MCF 10A (cell line): ENCODE data around the gene AP3M1. TPM values are rescaled to one million over a fixed set of nuclear protein-coding genes. Genes with fewer than 3 reads are reported as not detected.
A peak's percentile ranks its signal among the peaks of the same experiment; 100 is the strongest.

ENCODE experiments used
- BruUV-seq: library from RNA; stranded (reverse); fragments of 400-500 nt; replicated peaks from 2 replicates; lab custom pipeline; 2021; lab: Mats Ljungman, UMichigan
- CTCF ChIA-PET: fragments of 300-600 bp; sonication (Branson Sonifier 250); formaldehyde crosslinking; extraction: SDS; loops from one replicate; lab custom pipeline; 2021; ENCODE audit warnings: antibody characterized with exemption, inconsistent platforms; lab: Yijun Ruan, JAX
- POLR2A ChIA-PET: fragments of 300-600, 350-650 bp; sonication (Branson Sonifier 250); formaldehyde crosslinking; extraction: SDS; loops from one replicate; lab custom pipeline; 2020; ENCODE audit warnings: antibody characterized with exemption, inconsistent platforms; lab: Yijun Ruan, JAX
- DNase-seq: peaks from one replicate; pipeline ENCODE4 v3.0.0-alpha.2; 2018; ENCODE audit not compliant: unreplicated experiment
- H3K27ac Mint-ChIP-seq: one replicate; pipeline ENCODE4 v1.8.0; 2022; ENCODE audit warnings: mild to moderate bottlenecking, low read depth, mixed read lengths; ENCODE audit not compliant: unreplicated experiment
- H3K27me3 Mint-ChIP-seq: one replicate; pipeline ENCODE4 v1.8.0; 2022; ENCODE audit warnings: mixed read lengths; ENCODE audit not compliant: insufficient read depth, unreplicated experiment
- H3K36me3 Mint-ChIP-seq: one replicate; pipeline ENCODE4 v1.8.0; 2022; ENCODE audit warnings: mild to moderate bottlenecking, moderate library complexity, mixed read lengths; ENCODE audit not compliant: insufficient read depth, unreplicated experiment
- H3K4me1 Mint-ChIP-seq: one replicate; pipeline ENCODE4 v1.8.0; 2022; ENCODE audit warnings: mixed read lengths; ENCODE audit not compliant: insufficient read depth, unreplicated experiment
- H3K4me3 Mint-ChIP-seq: one replicate; pipeline ENCODE4 v1.8.0; 2022; ENCODE audit warnings: mild to moderate bottlenecking, moderate library complexity, mixed read lengths; ENCODE audit not compliant: unreplicated experiment
- H3K9me3 Mint-ChIP-seq: one replicate; pipeline ENCODE4 v1.8.0; 2022; ENCODE audit warnings: mixed read lengths; ENCODE audit not compliant: unreplicated experiment
- intact Hi-C: fragments of 100-400 bp; cut with micrococcal nuclease; formaldehyde crosslinking; loops from 2 replicates; pipeline ENCODE4 v1.14.1; 2022
- total RNA-seq: library from RNA; stranded (reverse); gene quantifications from 2 replicates; pipeline ENCODE4 v1.2.3, GENCODE V29; 2022
- TF ChIP-seq, protein P1 (sequence below): fragments of 200-600 bp; IDR thresholded peaks from one replicate; pipeline ENCODE4 v1.8.0; 2022; ENCODE audit warnings: antibody characterized with exemption, mild to moderate bottlenecking; ENCODE audit not compliant: unreplicated experiment

The AP3M1 gene
- total RNA-seq, 1 experiment from 2014 or later, result 31.2 TPM

DNA sequence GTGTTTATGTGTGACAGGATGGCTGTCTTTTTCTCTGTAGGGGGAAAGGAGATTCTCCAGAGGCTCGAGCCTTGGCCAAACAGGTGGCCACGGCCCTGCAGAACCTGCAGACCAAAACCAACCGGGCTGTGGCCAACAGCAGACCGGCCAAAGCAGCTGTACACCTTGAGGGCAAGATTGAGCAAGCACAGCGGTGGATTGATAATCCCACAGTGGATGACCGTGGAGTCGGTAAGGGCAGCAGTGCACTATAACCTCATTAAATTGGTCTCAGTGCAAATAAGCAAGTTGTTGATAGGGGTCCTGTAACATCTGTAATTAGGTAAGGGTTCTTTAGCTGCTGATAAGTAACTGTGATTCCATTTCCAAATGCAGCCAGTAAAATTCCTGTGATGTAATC is 56.4 kb downstream of the AP3M1 start:
- CTCF ChIA-PET, result interaction anchor here (0.6 to 2.4 kb wide), 4 partner anchors 9 to 1006 kb away, joined by 3 to 12 read pairs (median 5); no protein-coding TSS in a partner anchor

DNA sequence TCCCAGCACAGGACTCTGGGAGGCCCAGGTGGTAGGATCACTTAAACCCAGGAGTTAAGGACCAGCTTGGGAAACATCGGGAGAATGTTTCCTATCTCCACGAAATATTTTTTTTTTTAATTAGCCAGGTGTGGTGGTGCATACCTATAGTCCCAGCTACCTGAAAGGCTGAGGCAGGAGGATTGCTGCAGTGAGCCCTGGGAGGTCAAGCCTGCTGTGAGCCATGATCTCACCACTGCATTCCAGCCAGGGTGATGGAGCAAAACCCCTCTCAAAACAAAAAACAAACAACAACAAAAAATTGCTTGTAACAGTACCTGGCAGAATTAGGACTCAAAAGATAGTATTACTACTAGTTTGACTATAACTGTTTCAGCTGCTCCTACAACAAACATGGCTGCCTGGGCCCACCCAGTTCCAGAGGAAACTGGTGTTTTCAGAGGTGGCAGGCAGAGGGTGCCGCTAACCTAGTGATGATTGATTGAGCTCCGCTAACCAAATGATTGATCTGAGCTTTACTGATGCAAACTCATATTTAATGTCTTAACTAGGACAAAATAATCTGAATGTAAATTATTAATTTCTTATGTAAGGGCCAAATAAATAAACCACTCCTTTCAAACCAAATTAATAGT is 57.0 kb downstream of the AP3M1 start:
- ChIA-PET CTCF (interaction anchor here (0.6 to 2.4 kb wide), 6 partner anchors 10 to 1006 kb away, joined by 3 to 12 read pairs (median 4); no protein-coding TSS in a partner anchor), POLR2A (interaction anchor here (0.5 kb wide), 1 partner anchor 308 kb away, joined by 3 read pairs; no protein-coding TSS in a partner anchor)
- no peak overlapping the region for H3K27ac Mint-ChIP-seq
- no peaks in the 10 kb centered on the region for H3K27me3 Mint-ChIP-seq
- H3K4me3 Mint-ChIP-seq, result no peak overlapping the region
- intact Hi-C loops, result no loop called here
- H3K4me1 Mint-ChIP-seq, result no peaks in the 10 kb centered on the region
- H3K9me3 Mint-ChIP-seq, result no peaks in the 10 kb centered on the region
- DNase-seq, result no peak
- no TSS peak for BruUV-seq
- peaks cover 97% of the 10 kb centered on the region for H3K36me3 Mint-ChIP-seq
- TF ChIP-seq, protein P1, sequence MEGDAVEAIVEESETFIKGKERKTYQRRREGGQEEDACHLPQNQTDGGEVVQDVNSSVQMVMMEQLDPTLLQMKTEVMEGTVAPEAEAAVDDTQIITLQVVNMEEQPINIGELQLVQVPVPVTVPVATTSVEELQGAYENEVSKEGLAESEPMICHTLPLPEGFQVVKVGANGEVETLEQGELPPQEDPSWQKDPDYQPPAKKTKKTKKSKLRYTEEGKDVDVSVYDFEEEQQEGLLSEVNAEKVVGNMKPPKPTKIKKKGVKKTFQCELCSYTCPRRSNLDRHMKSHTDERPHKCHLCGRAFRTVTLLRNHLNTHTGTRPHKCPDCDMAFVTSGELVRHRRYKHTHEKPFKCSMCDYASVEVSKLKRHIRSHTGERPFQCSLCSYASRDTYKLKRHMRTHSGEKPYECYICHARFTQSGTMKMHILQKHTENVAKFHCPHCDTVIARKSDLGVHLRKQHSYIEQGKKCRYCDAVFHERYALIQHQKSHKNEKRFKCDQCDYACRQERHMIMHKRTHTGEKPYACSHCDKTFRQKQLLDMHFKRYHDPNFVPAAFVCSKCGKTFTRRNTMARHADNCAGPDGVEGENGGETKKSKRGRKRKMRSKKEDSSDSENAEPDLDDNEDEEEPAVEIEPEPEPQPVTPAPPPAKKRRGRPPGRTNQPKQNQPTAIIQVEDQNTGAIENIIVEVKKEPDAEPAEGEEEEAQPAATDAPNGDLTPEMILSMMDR, result no peak

More for the DNA sequence above, 56.4 kb downstream of the AP3M1 start:
- no TSS peak for BruUV-seq
- no peaks in the 10 kb centered on the region for H3K4me1 Mint-ChIP-seq
- H3K27ac Mint-ChIP-seq, result peak overlapping the region; percentile 11
- no peak for DNase-seq
- peaks cover 97% of the 10 kb centered on the region for H3K36me3 Mint-ChIP-seq
- intact Hi-C loops, result no loop called here
- TF ChIP-seq, protein P1, result no peak
- POLR2A ChIA-PET, result interaction anchor here (0.5 kb wide), 1 partner anchor 308 kb away, joined by 3 read pairs; no protein-coding TSS in a partner anchor
- H3K4me3 Mint-ChIP-seq, result no peak overlapping the region
- no peaks in the 10 kb centered on the region for H3K9me3 Mint-ChIP-seq
- H3K27me3 Mint-ChIP-seq, result no peaks in the 10 kb centered on the region

DNA sequence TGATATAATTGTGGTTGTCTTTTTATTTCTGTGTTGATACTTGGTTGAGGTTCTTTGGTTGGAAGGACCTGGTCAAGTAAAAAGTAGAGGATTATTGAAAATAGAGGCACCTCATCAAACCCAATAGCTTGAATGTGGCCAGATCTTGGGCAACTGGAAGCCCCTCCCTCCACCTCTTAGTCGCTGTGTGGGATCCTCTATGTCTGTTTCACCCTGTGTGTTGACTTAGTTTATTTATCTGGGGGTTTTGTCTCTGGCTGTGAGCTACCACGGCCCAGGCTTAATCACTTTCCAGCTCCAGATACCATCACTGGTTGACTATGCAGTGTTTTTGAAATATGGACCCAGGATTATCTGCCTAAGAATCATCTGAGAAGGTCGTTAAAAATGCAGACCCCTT is 58.3 kb downstream of the AP3M1 start:
- intact Hi-C loops, result no loop called here
- H3K4me1 Mint-ChIP-seq, result no peaks in the 10 kb centered on the region
- ChIA-PET POLR2A (no interaction called here), CTCF (interaction anchor here (3.2 kb wide), 1 partner anchor 11 kb away, joined by 15 read pairs; no protein-coding TSS in a partner anchor)
- TF ChIP-seq, protein P1, result no peak
- H3K27me3 Mint-ChIP-seq, result no peaks in the 10 kb centered on the region
- DNase-seq, result no peak
- H3K27ac Mint-ChIP-seq, result no peak overlapping the region
- BruUV-seq, result no TSS peak
- no peaks in the 10 kb centered on the region for H3K9me3 Mint-ChIP-seq
- H3K36me3 Mint-ChIP-seq, result peaks cover 92% of the 10 kb centered on the region
- H3K4me3 Mint-ChIP-seq, result no peak overlapping the region

DNA sequence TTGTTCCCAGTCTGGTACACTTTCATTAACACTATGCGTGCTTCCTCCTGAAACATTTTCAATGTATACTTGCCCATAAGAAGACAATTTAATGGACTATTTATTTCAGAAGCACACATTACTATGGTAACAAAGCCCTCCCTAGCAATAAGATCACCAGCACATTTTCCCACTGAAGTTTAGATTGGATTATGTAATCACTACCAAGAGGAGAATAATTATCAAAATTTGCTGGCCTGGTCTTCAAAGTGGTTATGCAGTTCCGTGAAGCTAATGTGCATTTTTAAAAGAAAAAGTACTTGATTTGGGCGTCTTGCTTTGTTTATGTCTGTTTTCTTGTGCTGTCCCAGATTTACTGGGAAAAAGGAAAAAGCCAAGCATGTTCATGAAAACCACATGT is 61.9 kb downstream of the AP3M1 start:
- no peaks in the 10 kb centered on the region for H3K27me3 Mint-ChIP-seq
- no TSS peak for BruUV-seq
- CTCF ChIA-PET, result interaction anchor here (1.1 kb wide), 1 partner anchor 19 kb away, joined by 4 read pairs; no protein-coding TSS in a partner anchor
- DNase-seq, result no peak
- H3K9me3 Mint-ChIP-seq, result no peaks in the 10 kb centered on the region
- no peak overlapping the region for H3K27ac Mint-ChIP-seq
- intact Hi-C loops, result no loop called here
- TF ChIP-seq, protein P1, result no peak
- no peak overlapping the region for H3K4me3 Mint-ChIP-seq
- POLR2A ChIA-PET, result no interaction called here
- no peaks in the 10 kb centered on the region for H3K4me1 Mint-ChIP-seq
- H3K36me3 Mint-ChIP-seq, result peaks cover 73% of the 10 kb centered on the region
